Measurements from ENCODE around the gene ZNF37A.

DNA sequence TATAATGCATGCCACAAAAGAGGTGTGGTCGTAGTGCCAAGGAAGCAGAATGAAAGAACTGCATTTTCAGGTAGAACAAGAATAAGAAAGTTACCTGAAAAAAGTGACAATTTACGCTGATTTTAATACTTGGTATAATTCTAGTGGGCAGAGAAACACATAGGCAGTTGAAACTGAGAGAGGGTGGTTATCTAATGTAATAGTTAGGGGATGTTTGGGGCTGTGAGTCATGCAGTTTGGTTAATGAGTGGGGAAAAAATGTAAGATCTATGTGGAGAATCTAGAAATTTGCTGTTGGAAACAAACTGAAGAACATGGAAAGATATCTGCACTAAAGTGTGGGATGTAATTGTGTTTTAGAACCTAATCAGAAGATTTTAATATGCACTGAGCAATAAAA lies 33.7 kb downstream of the ZNF37A start:
- TF ChIP-seq ZNF384 (IDR thresholded peaks at IDR 0.05) (no peak), NFRKB (IDR thresholded peaks at IDR 0.05) (no peak)
